ENCODE data around the gene MACROD2.

DNA sequence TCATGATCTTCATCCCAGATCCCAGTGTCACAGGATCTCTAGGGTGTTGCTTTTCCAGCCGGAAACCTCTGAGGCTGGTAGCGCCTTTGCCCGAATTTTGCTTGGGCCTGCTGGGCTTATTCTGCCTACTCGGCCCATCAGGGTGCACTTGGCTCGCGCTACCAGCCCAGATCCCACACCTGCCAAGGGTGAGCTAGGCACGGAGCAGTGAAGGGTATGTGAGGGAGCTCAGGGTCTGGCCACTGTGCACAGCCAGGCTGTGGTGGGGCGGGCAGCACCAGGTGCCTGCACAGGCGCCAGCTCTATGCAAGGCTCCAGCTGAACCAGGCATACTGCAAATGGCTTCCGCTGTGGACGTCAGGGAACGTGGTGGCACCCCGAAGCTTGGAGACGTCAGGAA, 1035.5 kb downstream of the MACROD2 start:
- TF ChIP-seq, protein P1, sequence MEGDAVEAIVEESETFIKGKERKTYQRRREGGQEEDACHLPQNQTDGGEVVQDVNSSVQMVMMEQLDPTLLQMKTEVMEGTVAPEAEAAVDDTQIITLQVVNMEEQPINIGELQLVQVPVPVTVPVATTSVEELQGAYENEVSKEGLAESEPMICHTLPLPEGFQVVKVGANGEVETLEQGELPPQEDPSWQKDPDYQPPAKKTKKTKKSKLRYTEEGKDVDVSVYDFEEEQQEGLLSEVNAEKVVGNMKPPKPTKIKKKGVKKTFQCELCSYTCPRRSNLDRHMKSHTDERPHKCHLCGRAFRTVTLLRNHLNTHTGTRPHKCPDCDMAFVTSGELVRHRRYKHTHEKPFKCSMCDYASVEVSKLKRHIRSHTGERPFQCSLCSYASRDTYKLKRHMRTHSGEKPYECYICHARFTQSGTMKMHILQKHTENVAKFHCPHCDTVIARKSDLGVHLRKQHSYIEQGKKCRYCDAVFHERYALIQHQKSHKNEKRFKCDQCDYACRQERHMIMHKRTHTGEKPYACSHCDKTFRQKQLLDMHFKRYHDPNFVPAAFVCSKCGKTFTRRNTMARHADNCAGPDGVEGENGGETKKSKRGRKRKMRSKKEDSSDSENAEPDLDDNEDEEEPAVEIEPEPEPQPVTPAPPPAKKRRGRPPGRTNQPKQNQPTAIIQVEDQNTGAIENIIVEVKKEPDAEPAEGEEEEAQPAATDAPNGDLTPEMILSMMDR (IDR thresholded peaks at IDR 0.05): no peak
- no peak for TF ChIP-seq POLR2A (IDR thresholded peaks at IDR 0.05)
